ENCODE results near the gene RASSF5. TPM values are rescaled to one million over a fixed set of nuclear protein-coding genes. Genes with fewer than 3 reads are reported as not detected.

Gene RASSF5
- total RNA-seq, 1 experiment from 2014 or later = 2.1 TPM

DNA sequence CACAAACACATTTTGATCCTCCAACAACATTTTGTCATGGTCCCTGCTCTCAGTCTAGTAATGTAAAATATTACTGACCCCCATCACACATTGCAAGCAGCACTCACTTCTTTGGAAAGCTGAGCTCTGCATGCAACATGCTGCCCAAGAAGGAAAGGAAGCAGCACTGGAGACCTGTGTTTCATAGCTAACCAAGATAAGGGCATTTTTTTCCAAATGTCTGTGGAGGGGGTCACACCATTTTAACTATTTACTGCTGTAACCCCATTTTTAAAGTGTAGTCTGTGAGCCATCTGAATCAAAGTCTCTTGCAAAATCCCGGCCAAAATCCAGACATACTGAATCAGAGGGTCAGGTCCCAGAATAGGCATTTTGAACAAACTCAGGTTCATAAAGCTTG, 4.5 kb upstream of the RASSF5 start:
- Mint-ChIP-seq H3K4me1 (peaks cover 15% of the 10 kb centered on the region; the same call in 1 of the 2 replicates), H3K27me3 (ENCODE audit: low read depth) (peaks cover 42% of the 10 kb centered on the region), H3K4me3 (no peak overlapping the region), H3K36me3 (no peaks in the 10 kb centered on the region), H3K27ac (no peak overlapping the region), H3K9me3 (no peaks in the 10 kb centered on the region)
- DNase-seq (ENCODE audit: low spot score) (no peak), ATAC-seq (no peak)
- TF ChIP-seq, protein P1, sequence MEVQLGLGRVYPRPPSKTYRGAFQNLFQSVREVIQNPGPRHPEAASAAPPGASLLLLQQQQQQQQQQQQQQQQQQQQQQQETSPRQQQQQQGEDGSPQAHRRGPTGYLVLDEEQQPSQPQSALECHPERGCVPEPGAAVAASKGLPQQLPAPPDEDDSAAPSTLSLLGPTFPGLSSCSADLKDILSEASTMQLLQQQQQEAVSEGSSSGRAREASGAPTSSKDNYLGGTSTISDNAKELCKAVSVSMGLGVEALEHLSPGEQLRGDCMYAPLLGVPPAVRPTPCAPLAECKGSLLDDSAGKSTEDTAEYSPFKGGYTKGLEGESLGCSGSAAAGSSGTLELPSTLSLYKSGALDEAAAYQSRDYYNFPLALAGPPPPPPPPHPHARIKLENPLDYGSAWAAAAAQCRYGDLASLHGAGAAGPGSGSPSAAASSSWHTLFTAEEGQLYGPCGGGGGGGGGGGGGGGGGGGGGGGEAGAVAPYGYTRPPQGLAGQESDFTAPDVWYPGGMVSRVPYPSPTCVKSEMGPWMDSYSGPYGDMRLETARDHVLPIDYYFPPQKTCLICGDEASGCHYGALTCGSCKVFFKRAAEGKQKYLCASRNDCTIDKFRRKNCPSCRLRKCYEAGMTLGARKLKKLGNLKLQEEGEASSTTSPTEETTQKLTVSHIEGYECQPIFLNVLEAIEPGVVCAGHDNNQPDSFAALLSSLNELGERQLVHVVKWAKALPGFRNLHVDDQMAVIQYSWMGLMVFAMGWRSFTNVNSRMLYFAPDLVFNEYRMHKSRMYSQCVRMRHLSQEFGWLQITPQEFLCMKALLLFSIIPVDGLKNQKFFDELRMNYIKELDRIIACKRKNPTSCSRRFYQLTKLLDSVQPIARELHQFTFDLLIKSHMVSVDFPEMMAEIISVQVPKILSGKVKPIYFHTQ (CRISPR knock-in tag; IDR thresholded peaks at IDR 0.05) = no peak
- TF ChIP-seq ZNF317 (CRISPR knock-in tag; IDR thresholded peaks at IDR 0.05; ENCODE audit: borderline replicate concordance, low read depth) (no peak), GABPB1 (CRISPR knock-in tag; IDR thresholded peaks at IDR 0.05) (no peak), ZNF121 (CRISPR knock-in tag; IDR thresholded peaks at IDR 0.05) (no peak), ZBTB21 (CRISPR knock-in tag; IDR thresholded peaks at IDR 0.05; ENCODE audit: borderline replicate concordance) (no peak), NR1H2 (CRISPR knock-in tag; IDR thresholded peaks at IDR 0.05) (no peak), HMGA2 (CRISPR knock-in tag; IDR thresholded peaks at IDR 0.05) (no peak), GRHL2 (CRISPR knock-in tag; IDR thresholded peaks at IDR 0.05; ENCODE audit: insufficient replicate concordance, severe bottlenecking) (no peak), ZNF416 (CRISPR knock-in tag; IDR thresholded peaks at IDR 0.05) (no peak), TEAD4 (CRISPR knock-in tag; IDR thresholded peaks at IDR 0.05) (no peak), FOXJ3 (CRISPR knock-in tag; IDR thresholded peaks at IDR 0.05; ENCODE audit: borderline replicate concordance) (no peak), IRF2 (CRISPR knock-in tag; IDR thresholded peaks at IDR 0.05; ENCODE audit: borderline replicate concordance, low read depth) (no peak), TCF7 (CRISPR knock-in tag; IDR thresholded peaks at IDR 0.05; ENCODE audit: low read depth) (no peak), ZNF138 (CRISPR knock-in tag; conservative IDR thresholded peaks at IDR 0.05) (no peak), RELA (CRISPR knock-in tag; IDR thresholded peaks at IDR 0.05; ENCODE audit: borderline replicate concordance) (no peak), SMAD3 (CRISPR knock-in tag; IDR thresholded peaks at IDR 0.05; ENCODE audit: borderline replicate concordance) (no peak)
- TF ChIP-seq, protein P2, sequence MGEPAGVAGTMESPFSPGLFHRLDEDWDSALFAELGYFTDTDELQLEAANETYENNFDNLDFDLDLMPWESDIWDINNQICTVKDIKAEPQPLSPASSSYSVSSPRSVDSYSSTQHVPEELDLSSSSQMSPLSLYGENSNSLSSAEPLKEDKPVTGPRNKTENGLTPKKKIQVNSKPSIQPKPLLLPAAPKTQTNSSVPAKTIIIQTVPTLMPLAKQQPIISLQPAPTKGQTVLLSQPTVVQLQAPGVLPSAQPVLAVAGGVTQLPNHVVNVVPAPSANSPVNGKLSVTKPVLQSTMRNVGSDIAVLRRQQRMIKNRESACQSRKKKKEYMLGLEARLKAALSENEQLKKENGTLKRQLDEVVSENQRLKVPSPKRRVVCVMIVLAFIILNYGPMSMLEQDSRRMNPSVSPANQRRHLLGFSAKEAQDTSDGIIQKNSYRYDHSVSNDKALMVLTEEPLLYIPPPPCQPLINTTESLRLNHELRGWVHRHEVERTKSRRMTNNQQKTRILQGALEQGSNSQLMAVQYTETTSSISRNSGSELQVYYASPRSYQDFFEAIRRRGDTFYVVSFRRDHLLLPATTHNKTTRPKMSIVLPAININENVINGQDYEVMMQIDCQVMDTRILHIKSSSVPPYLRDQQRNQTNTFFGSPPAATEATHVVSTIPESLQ (CRISPR knock-in tag; IDR thresholded peaks at IDR 0.05) = no peak
- TF ChIP-seq, protein P3, sequence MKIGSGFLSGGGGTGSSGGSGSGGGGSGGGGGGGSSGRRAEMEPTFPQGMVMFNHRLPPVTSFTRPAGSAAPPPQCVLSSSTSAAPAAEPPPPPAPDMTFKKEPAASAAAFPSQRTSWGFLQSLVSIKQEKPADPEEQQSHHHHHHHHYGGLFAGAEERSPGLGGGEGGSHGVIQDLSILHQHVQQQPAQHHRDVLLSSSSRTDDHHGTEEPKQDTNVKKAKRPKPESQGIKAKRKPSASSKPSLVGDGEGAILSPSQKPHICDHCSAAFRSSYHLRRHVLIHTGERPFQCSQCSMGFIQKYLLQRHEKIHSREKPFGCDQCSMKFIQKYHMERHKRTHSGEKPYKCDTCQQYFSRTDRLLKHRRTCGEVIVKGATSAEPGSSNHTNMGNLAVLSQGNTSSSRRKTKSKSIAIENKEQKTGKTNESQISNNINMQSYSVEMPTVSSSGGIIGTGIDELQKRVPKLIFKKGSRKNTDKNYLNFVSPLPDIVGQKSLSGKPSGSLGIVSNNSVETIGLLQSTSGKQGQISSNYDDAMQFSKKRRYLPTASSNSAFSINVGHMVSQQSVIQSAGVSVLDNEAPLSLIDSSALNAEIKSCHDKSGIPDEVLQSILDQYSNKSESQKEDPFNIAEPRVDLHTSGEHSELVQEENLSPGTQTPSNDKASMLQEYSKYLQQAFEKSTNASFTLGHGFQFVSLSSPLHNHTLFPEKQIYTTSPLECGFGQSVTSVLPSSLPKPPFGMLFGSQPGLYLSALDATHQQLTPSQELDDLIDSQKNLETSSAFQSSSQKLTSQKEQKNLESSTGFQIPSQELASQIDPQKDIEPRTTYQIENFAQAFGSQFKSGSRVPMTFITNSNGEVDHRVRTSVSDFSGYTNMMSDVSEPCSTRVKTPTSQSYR (CRISPR knock-in tag; IDR thresholded peaks at IDR 0.05) = no peak
- TF ChIP-seq, protein P4, sequence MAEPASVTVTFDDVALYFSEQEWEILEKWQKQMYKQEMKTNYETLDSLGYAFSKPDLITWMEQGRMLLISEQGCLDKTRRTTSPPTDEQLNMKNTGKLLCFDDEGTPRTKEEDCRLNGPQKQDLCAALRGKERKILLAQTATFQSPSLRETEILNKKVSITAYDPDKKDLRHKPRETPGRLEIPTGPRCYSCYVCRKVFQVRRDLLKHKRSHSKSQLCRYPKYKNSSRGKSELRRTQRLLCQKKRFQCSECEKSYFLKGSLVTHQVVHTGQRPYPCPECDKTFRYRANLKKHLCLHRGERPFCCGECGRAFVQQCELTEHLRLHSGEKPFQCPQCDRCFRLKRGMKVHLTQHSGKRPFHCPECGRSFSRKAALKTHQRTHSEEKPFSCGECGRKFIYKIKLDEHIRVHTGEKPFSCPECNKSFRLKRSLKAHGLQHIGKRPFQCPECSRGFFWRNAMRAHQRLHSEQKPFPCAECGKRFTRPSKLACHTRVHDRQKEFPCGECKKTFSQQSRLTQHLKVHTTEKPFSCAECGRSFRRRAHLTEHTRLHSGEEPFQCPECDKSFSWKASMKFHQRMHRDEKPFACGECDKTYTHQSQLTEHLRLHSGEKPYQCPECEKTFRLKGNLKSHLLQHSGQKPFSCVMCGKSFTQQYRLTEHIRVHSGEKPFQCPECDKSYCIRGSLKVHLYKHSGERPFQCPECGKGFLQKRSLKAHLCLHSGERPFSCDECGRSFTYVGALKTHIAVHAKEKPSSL (CRISPR knock-in tag; conservative IDR thresholded peaks at IDR 0.05) = no peak
- ChIA-PET POLR2A (no interaction called here), CTCF (interaction anchor here (1.1 to 4.7 kb wide), 5 partner anchors 10 to 128 kb away, joined by 4 to 30 read pairs (median 5); no protein-coding TSS in a partner anchor)

All from WTC11 (cell line).